AG09309 (cell line): ENCODE measurements around the gene FKBP15.

Source experiments
- DNase-seq: peaks from one replicate; pipeline ENCODE4 v3.0.0-alpha.2; 2010; ENCODE audit warnings: low read depth
- H3K4me3 ChIP-seq: 2 replicates; pipeline ENCODE4 v1.5.1; 2011; ENCODE audit warnings: mild to moderate bottlenecking, low read depth, low read length, moderate library complexity; ENCODE audit not compliant: control insufficient read depth
- TF ChIP-seq, protein P1 (sequence below): IDR thresholded peaks from 2 replicates; pipeline ENCODE4 v1.5.1; 2011; ENCODE audit warnings: mild to moderate bottlenecking, low read depth, low read length, inconsistent platforms; ENCODE audit not compliant: insufficient read depth, control insufficient read depth; ENCODE audit errors: missing control alignments

Gene FKBP15

DNA sequence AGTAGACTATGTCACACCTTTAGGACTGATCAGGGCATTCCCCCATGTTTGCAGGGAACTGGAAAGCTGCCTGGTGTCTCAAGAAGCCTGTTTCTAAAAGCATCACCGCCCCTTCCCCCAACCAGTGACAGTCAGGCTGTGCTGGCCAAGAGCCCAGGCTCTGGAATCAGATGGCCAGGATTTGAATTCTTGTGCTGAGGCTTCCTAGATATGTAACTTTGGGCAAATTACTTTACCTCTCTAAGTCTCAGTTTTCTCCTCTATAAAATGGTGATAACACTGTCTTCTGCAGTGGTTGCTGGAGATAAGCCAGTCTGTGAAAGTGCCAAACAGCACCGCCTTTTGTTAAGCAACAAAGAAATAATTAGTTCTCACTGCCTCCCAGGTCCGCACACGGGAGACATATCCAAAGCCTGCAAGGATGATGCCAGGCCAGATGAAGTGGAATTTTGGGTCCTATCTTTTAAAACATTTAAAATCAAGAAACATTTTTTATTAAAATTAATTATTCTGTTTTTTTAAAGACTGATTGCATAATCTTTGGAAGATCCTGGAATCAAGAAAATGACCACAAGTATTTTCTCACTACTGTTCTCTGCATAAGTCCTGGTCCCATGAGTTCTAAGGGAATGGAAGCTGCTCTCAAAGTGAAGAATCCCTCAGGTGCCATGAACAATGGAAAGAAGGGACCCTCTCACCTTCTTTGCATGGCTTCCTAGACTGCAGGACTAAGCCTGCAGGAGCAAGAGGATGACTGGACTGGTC is 56.4 kb downstream of the FKBP15 start:
- TF ChIP-seq, protein P1, sequence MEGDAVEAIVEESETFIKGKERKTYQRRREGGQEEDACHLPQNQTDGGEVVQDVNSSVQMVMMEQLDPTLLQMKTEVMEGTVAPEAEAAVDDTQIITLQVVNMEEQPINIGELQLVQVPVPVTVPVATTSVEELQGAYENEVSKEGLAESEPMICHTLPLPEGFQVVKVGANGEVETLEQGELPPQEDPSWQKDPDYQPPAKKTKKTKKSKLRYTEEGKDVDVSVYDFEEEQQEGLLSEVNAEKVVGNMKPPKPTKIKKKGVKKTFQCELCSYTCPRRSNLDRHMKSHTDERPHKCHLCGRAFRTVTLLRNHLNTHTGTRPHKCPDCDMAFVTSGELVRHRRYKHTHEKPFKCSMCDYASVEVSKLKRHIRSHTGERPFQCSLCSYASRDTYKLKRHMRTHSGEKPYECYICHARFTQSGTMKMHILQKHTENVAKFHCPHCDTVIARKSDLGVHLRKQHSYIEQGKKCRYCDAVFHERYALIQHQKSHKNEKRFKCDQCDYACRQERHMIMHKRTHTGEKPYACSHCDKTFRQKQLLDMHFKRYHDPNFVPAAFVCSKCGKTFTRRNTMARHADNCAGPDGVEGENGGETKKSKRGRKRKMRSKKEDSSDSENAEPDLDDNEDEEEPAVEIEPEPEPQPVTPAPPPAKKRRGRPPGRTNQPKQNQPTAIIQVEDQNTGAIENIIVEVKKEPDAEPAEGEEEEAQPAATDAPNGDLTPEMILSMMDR, result no peak
- H3K4me3 ChIP-seq, result no peak overlapping the region
- peak; percentile 18 for DNase-seq

DNA sequence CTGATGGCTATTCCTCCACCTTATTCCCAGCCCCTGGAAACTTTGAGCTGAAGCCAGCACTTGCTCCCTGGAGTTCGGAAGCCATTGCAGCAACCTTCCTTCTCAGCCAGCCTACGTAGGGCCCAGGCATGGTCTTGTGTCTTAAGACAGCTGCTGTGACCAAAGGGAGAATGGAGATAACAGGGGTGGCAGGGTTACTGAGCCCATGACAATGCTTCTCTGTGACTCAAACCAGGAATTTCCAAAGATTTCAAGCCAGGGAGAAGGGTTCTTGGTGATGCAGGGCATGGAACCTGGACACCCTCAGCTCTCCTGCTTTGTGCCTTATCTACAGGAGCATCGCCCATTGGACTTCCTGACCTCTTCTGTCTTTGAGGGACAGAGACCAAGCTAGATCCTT is 58.1 kb downstream of the FKBP15 start:
- no peak overlapping the region for H3K4me3 ChIP-seq
- TF ChIP-seq, protein P1, result no peak
- DNase-seq, result no peak

- TF ChIP-seq, protein P1, result no peak
- no peak for DNase-seq
- H3K4me3 ChIP-seq, result no peak overlapping the region
Measured at GRCh38 chr9:113160571-113160970, 60.5 kb downstream of the FKBP15 start.

GRCh38 chr9:113158446-113158845 is 62.6 kb downstream of the FKBP15 start:
- DNase-seq, result no peak
- TF ChIP-seq, protein P1, result no peak
- no peak overlapping the region for H3K4me3 ChIP-seq

DNA sequence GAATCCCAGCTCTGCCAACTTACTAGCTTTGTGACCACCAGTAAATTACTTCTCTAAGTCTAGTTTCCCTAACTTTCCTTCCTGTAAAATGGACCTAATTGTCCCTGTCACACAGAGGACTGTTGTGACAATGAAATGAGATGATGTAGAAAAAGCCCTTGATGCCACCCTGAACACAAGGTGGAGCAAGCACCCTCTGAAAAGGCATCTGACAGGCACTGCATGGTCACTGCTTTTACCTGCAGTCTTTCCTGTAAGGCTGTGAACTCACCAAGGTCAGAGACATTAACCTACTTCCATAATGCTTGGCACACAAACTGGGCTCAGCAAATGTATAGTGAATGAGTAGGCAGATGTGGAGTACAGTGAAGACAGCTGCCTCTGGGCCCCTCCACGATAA is 64.2 kb downstream of the FKBP15 start:
- TF ChIP-seq, protein P1, result no peak
- DNase-seq, result no peak

GRCh38 chr9:113155911-113156588 is 65.0 kb downstream of the FKBP15 start:
- no peak overlapping the region for H3K4me3 ChIP-seq
- TF ChIP-seq, protein P1, result no peak
- no peak for DNase-seq

More for the DNA sequence above, 64.2 kb downstream of the FKBP15 start:
- H3K4me3 ChIP-seq, result no peak overlapping the region
